Stimulated activated naive CD8-positive, alpha-beta T cell treated with anti-CD3 and anti-CD28 coated beads, Interleukin-15, amount 100 ng/mL, for 72 hours (primary cell): Measurements from ENCODE around the gene NACA.

Source experiments
- ATAC-seq: fragments of 150-1000 bp; cut with Tn5 transposase; 2 replicates; pipeline ENCODE4 v1.10.0; 2021; ENCODE audit warnings: mild to moderate bottlenecking, moderate library complexity
- DNase-seq, 2 donors: peaks; one replicate each; pipeline ENCODE4 v3.0.0; 2021 to 2022
- H3K27ac Mint-ChIP-seq, 2 donors: one replicate each; pipeline ENCODE4 v1.8.0; 2022; ENCODE audit warnings: mild to moderate bottlenecking in 2 of 2, mixed read lengths in 2 of 2, moderate library complexity in 2 of 2
- H3K27me3 Mint-ChIP-seq: one replicate; pipeline ENCODE4 v1.8.0; 2022; ENCODE audit warnings: mixed read lengths
- H3K4me1 Mint-ChIP-seq: one replicate; pipeline ENCODE4 v1.8.0; 2022; ENCODE audit warnings: mild to moderate bottlenecking, mixed read lengths
- H3K4me3 Mint-ChIP-seq, 2 donors: one replicate each; pipeline ENCODE4 v1.8.0; 2022; ENCODE audit warnings: mild to moderate bottlenecking in 2 of 2, mixed read lengths in 2 of 2, moderate library complexity in 1 of 2
- H3K9me3 Mint-ChIP-seq, 2 donors: one replicate each; pipeline ENCODE4 v1.8.0; 2022; ENCODE audit warnings: mixed read lengths in 2 of 2

The NACA gene

DNA sequence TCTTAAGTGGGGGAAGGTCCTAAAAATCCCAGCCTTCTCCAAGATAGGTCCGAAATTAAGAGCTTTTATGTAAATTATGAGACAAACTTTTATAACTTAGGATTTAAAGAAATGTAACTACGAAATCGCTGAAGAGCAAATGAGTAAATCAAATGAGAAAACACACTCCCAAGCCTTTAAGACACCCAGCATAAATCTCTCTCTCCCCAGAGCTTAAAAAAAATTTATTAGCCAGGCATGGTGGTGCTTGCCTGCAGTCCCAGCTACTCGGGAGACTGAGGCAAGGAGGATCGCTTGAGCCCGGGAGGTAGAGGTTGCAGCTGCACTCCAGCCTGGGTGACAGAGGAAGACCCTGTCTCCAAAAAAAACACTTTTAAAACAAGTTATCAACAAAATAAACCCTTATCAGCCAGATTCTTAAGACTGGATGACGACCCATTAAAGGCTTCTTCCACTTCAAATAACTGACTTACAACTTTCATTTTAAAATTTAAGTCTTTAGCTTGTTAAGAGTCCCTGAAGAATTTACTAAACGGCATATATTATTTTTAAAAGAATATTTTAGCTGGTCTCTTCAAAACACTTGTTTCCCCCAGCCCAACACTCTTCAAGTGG, 40.2 kb downstream of the NACA start:
- no peak for ATAC-seq
- Mint-ChIP-seq H3K27ac (peak overlapping the region; percentile 94 to 95), H3K9me3 (no peaks in the 10 kb centered on the region), H3K4me1 (peaks cover 64% of the 10 kb centered on the region), H3K4me3 (peak overlapping the region; percentile 94 to 95), H3K27me3 (no peaks in the 10 kb centered on the region)
- DNase-seq: no peak

DNA sequence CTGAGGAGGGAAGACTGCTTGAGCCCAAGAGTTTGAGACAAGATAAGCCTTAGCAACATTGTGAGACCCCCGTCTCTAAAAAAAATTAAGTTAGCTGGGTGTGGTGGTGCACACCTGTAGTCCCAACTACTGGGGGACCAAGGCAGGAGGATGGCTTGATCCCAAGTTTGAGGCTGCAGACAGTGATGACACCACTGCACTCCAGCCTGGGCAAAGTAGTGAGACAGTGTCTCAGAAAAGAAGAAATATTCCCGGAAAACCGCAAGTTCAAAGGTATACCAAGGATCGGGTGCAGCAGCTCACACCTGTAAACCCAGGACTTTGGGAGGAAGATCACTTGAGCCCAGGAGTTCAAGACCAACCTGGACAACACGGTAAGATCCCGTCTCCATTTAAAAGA, 42.8 kb downstream of the NACA start:
- Mint-ChIP-seq H3K27me3 (no peaks in the 10 kb centered on the region), H3K9me3 (no peaks in the 10 kb centered on the region), H3K27ac (peak overlapping the region; percentile 58 to 89), H3K4me1 (peaks cover 79% of the 10 kb centered on the region), H3K4me3 (peak overlapping the region; percentile 66 to 95)
- no peak for ATAC-seq
- no peak for DNase-seq

DNA sequence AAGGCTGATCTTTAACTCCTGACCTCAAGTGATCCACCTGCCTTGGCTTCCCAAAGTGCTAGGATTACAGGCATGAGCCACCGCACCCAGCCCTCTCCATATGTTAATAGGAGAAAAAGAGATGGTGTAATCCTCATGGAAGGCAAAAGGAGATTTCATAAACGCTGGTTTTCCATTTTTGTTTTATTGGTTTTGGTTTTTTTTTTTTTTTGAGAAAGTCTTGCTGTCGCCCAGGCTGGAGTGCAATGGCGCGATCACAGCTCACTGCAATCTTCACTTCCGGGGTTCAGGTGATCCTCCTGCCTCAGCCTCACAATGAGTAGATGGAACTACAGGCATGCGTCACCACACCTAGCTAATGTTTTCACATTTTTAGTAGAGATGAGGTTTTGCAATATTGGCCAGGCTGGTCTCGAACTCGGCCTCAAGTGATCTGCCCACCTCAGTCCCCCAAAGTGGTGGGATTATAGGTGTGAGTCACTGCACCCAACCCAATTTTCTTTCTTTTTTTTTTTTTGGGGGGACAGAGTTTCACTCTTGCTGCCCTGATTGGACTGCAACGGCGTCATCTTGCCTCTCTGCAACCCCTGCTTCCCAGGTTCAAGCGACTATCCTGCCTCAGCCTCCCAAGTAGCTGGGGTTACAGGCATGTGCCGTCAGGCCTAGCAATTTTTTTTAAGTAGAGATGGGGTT, 45.1 kb downstream of the NACA start:
- no peaks in the 10 kb centered on the region for H3K9me3 Mint-ChIP-seq
- H3K4me1 Mint-ChIP-seq: peaks cover 90% of the 10 kb centered on the region
- no peaks in the 10 kb centered on the region for H3K27me3 Mint-ChIP-seq
- peak overlapping the region; percentile 6 to 59 for H3K27ac Mint-ChIP-seq
- ATAC-seq: no peak
- H3K4me3 Mint-ChIP-seq: peak overlapping the region; percentile 29 to 44
- no peak for DNase-seq

DNA sequence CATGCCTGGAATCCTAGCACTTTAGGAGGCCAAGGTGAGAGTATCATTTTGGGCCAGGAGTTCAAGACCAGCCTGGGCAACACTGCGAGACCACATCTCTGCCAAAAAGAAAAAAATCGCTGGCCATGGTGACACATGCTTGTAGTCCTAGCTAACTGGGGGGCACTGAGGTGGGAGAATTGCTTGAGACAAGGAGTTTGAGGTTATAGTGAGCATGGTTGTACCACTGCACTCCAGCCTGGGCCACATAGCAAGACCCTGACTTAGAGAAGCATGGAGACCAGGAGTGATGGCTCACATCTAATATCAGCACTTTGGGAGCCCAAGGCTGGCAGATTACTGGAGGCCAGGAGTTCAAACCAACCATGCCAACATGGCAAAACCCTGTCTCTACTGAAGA, 46.2 kb downstream of the NACA start:
- Mint-ChIP-seq H3K27me3 (no peaks in the 10 kb centered on the region), H3K4me1 (peaks cover 84% of the 10 kb centered on the region), H3K4me3 (peak overlapping the region in 1 of 2 donors; percentile 37), H3K27ac (no peak overlapping the region), H3K9me3 (no peaks in the 10 kb centered on the region)
- ATAC-seq: no peak
- DNase-seq: no peak

DNA sequence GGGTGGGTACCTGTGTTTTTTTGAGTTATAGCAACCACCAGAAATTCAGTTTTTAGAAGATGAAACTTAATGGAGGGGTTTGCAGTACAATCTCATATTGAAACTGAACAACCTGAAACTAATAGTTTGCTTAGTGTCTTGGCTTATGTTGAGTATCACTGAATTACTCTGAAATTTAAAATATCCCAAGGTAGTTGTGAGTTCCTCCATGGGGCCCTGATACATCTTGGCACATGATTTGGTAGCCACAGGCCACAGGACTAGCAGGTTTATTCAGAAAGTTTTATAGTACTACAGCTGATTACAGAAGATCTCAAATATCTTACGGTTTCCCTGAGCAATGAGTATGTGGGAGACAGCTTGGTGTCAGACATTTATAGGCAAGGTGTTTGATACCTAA, 47.4 kb downstream of the NACA start:
- Mint-ChIP-seq H3K27ac (peak overlapping the region; percentile 81 to 85), H3K9me3 (no peaks in the 10 kb centered on the region), H3K27me3 (no peaks in the 10 kb centered on the region), H3K4me1 (peaks cover 82% of the 10 kb centered on the region), H3K4me3 (peak overlapping the region; percentile 29 to 49)
- DNase-seq (peak in 1 of 2 donors; percentile 55), ATAC-seq (peak; percentile 98)

GRCh38 chr12:56676851-56677580, 48.1 kb downstream of the NACA start:
- H3K4me1 Mint-ChIP-seq: peaks cover 82% of the 10 kb centered on the region

DNA sequence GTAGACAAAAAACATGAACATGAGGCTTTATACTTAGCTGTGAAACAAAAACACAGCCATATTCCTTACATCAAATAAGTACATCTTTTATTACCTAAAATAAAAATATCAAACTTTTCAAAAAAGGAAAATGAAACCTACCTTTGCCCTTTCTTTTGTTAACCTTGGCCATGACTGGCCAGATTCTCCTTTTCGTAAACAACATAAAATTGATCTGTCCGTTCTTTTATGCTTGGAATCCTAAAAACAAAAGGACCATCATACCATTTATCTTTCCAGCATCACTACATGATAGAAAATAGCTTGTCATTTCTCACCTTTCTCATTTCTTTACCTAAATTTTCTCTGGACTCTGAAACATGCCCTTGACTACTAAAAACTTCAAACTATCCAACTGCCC, 53.5 kb downstream of the NACA start:
- no peak for ATAC-seq
- H3K9me3 Mint-ChIP-seq: no peaks in the 10 kb centered on the region
- DNase-seq: no peak
- no peaks in the 10 kb centered on the region for H3K27me3 Mint-ChIP-seq
- no peak overlapping the region for H3K4me3 Mint-ChIP-seq
- peaks cover 64% of the 10 kb centered on the region for H3K4me1 Mint-ChIP-seq
- H3K27ac Mint-ChIP-seq: peak overlapping the region in 1 of 2 donors; percentile 54

More at GRCh38 chr12:56676851-56677580, 48.1 kb downstream of the NACA start:
- H3K27me3 Mint-ChIP-seq: no peaks in the 10 kb centered on the region
- ATAC-seq (no peak), DNase-seq (peak in 1 of 2 donors; percentile 7)
- no peaks in the 10 kb centered on the region for H3K9me3 Mint-ChIP-seq
- no peak overlapping the region for H3K4me3 Mint-ChIP-seq
- peak overlapping the region; percentile 19 to 87 for H3K27ac Mint-ChIP-seq

- H3K4me1 Mint-ChIP-seq: peaks cover 56% of the 10 kb centered on the region
- H3K4me3 Mint-ChIP-seq: no peak overlapping the region
- no peak for ATAC-seq
- no peaks in the 10 kb centered on the region for H3K9me3 Mint-ChIP-seq
- H3K27ac Mint-ChIP-seq: peak overlapping the region in 1 of 2 donors; percentile 16
- no peaks in the 10 kb centered on the region for H3K27me3 Mint-ChIP-seq
- peak in 1 of 2 donors; percentile 1 for DNase-seq
Measured at GRCh38 chr12:56670836-56671235, 54.3 kb downstream of the NACA start.

DNA sequence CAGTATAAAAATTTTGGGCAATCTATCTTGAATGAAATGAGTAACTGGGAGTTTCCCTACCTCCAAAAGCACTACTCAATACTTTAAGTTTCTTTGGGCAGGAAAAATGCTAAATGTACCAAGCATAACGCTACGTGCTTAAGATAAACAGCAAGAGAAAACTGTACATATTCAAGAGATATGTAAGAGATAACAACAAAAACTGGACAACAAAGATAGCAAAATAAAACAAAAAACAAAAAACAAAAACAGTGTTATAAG, 57.0 kb downstream of the NACA start:
- Mint-ChIP-seq H3K9me3 (no peaks in the 10 kb centered on the region), H3K27ac (peak overlapping the region in 1 of 2 donors; percentile 19), H3K27me3 (no peaks in the 10 kb centered on the region), H3K4me3 (peak overlapping the region; percentile 23 to 26), H3K4me1 (peaks cover 41% of the 10 kb centered on the region)
- ATAC-seq (peak; percentile 64), DNase-seq (no peak)
